ENCODE data around the gene COL4A1.

The COL4A1 gene

GRCh38 chr13:110336108-110336507 is 29.2 kb upstream of the COL4A1 start:
- TF ChIP-seq GATA2 (IDR thresholded peaks at IDR 0.05; ENCODE audit: low read depth, low read length) (no peak), GATA3 (IDR thresholded peaks at IDR 0.05; ENCODE audit: low read depth, low read length) (no peak)

- TF ChIP-seq GATA3 (IDR thresholded peaks at IDR 0.05; ENCODE audit: low read depth, low read length) (no peak), GATA2 (IDR thresholded peaks at IDR 0.05; ENCODE audit: low read depth, low read length) (no peak)
Measured at GRCh38 chr13:110334841-110335490, 28.0 kb upstream of the COL4A1 start.

GRCh38 chr13:110334256-110334655 is 27.3 kb upstream of the COL4A1 start:
- no peak for TF ChIP-seq GATA2 (IDR thresholded peaks at IDR 0.05; ENCODE audit: low read depth, low read length)
- TF ChIP-seq GATA3 (IDR thresholded peaks at IDR 0.05; ENCODE audit: low read depth, low read length) = no peak

- no peak for TF ChIP-seq GATA2 (IDR thresholded peaks at IDR 0.05; ENCODE audit: low read depth, low read length)
- TF ChIP-seq GATA3 (IDR thresholded peaks at IDR 0.05; ENCODE audit: low read depth, low read length) = no peak
Measured at GRCh38 chr13:110333837-110334236, 26.9 kb upstream of the COL4A1 start.

- TF ChIP-seq GATA2 (IDR thresholded peaks at IDR 0.05; ENCODE audit: low read depth, low read length) (no peak), GATA3 (IDR thresholded peaks at IDR 0.05; ENCODE audit: low read depth, low read length) (no peak)
Measured at GRCh38 chr13:110332750-110333149, 25.8 kb upstream of the COL4A1 start.

- TF ChIP-seq GATA2 (IDR thresholded peaks at IDR 0.05; ENCODE audit: low read depth, low read length) = no peak
- TF ChIP-seq GATA3 (IDR thresholded peaks at IDR 0.05; ENCODE audit: low read depth, low read length) = no peak
Measured at GRCh38 chr13:110331362-110331761, 24.4 kb upstream of the COL4A1 start.

- TF ChIP-seq GATA3 (IDR thresholded peaks at IDR 0.05; ENCODE audit: low read depth, low read length) (no peak), GATA2 (IDR thresholded peaks at IDR 0.05; ENCODE audit: low read depth, low read length) (no peak)
Measured at GRCh38 chr13:110330491-110331011, 23.6 kb upstream of the COL4A1 start.

GRCh38 chr13:110329798-110330461 is 23.0 kb upstream of the COL4A1 start:
- TF ChIP-seq GATA3 (IDR thresholded peaks at IDR 0.05; ENCODE audit: low read depth, low read length) (no peak), GATA2 (IDR thresholded peaks at IDR 0.05; ENCODE audit: low read depth, low read length) (no peak)

GRCh38 chr13:110329258-110329657 is 22.3 kb upstream of the COL4A1 start:
- TF ChIP-seq GATA2 (IDR thresholded peaks at IDR 0.05; ENCODE audit: low read depth, low read length) (no peak), GATA3 (IDR thresholded peaks at IDR 0.05; ENCODE audit: low read depth, low read length) (no peak)

GRCh38 chr13:110328573-110328972 is 21.6 kb upstream of the COL4A1 start:
- no peak for TF ChIP-seq GATA2 (IDR thresholded peaks at IDR 0.05; ENCODE audit: low read depth, low read length)
- TF ChIP-seq GATA3 (IDR thresholded peaks at IDR 0.05; ENCODE audit: low read depth, low read length) = no peak

GRCh38 chr13:110327051-110327721 is 20.2 kb upstream of the COL4A1 start:
- TF ChIP-seq GATA2 (IDR thresholded peaks at IDR 0.05; ENCODE audit: low read depth, low read length) (no peak), GATA3 (IDR thresholded peaks at IDR 0.05; ENCODE audit: low read depth, low read length) (no peak)

GRCh38 chr13:110326263-110326904 is 19.4 kb upstream of the COL4A1 start:
- no peak for TF ChIP-seq GATA3 (IDR thresholded peaks at IDR 0.05; ENCODE audit: low read depth, low read length)
- no peak for TF ChIP-seq GATA2 (IDR thresholded peaks at IDR 0.05; ENCODE audit: low read depth, low read length)

GRCh38 chr13:110324026-110324749 is 17.2 kb upstream of the COL4A1 start:
- TF ChIP-seq GATA3 (IDR thresholded peaks at IDR 0.05; ENCODE audit: low read depth, low read length) (no peak), GATA2 (IDR thresholded peaks at IDR 0.05; ENCODE audit: low read depth, low read length) (no peak)

Data from SH-SY5Y (cell line).